ENCODE results near the gene AP3S2. TPM values are rescaled to one million over a fixed set of nuclear protein-coding genes. Genes with fewer than 3 reads are reported as not detected.

Gene AP3S2
- total and polyA plus RNA-seq, 2 experiments from 2014 or later = 31.0 to 50.2 TPM

GRCh38 chr15:89880727-89881126, 13.1 kb downstream of the AP3S2 start:
- H3K4me3 ChIP-seq = no peak overlapping the region
- no peaks in the 10 kb centered on the region for H3K4me1 ChIP-seq (ENCODE audit: low read depth)
- peaks cover 11% of the 10 kb centered on the region for H3K36me3 ChIP-seq
- DNase-seq (ENCODE audit: low read depth in 1 of 2, low spot score in 1 of 2) = no peak
- no peak overlapping the region for H3K27ac ChIP-seq
- no peak for TF ChIP-seq CTCF (IDR thresholded peaks at IDR 0.05; ENCODE audit: low read depth, low read length)
- no peaks in the 10 kb centered on the region for H3K9me3 ChIP-seq (ENCODE audit: low read depth)
- no peaks in the 10 kb centered on the region for H3K27me3 ChIP-seq

- H3K4me3 ChIP-seq = no peak overlapping the region
- no peaks in the 10 kb centered on the region for H3K4me1 ChIP-seq (ENCODE audit: low read depth)
- DNase-seq (ENCODE audit: low read depth in 1 of 2, low spot score in 1 of 2) = no peak
- H3K9me3 ChIP-seq (ENCODE audit: low read depth) = no peaks in the 10 kb centered on the region
- H3K36me3 ChIP-seq = no peaks in the 10 kb centered on the region
- no peak overlapping the region for H3K27ac ChIP-seq
- TF ChIP-seq CTCF (IDR thresholded peaks at IDR 0.05; ENCODE audit: low read depth, low read length) = no peak
- no peaks in the 10 kb centered on the region for H3K27me3 ChIP-seq
Measured at GRCh38 chr15:89878323-89878722, 15.5 kb downstream of the AP3S2 start.

- no peak for TF ChIP-seq CTCF (IDR thresholded peaks at IDR 0.05; ENCODE audit: low read depth, low read length)
- DNase-seq (ENCODE audit: low read depth in 1 of 2, low spot score in 1 of 2) = no peak
- peaks cover 7% of the 10 kb centered on the region for H3K36me3 ChIP-seq
Measured at GRCh38 chr15:89877083-89877425, 16.7 kb downstream of the AP3S2 start.

GRCh38 chr15:89876396-89877082, 17.3 kb downstream of the AP3S2 start:
- H3K4me1 ChIP-seq (ENCODE audit: low read depth) = no peaks in the 10 kb centered on the region
- no peak overlapping the region for H3K4me3 ChIP-seq
- DNase-seq (ENCODE audit: low read depth in 1 of 2, low spot score in 1 of 2) = no peak
- H3K36me3 ChIP-seq = peaks cover 9% of the 10 kb centered on the region
- H3K27ac ChIP-seq = no peak overlapping the region
- no peaks in the 10 kb centered on the region for H3K9me3 ChIP-seq (ENCODE audit: low read depth)
- TF ChIP-seq CTCF (IDR thresholded peaks at IDR 0.05; ENCODE audit: low read depth, low read length) = no peak
- no peaks in the 10 kb centered on the region for H3K27me3 ChIP-seq

More at GRCh38 chr15:89877083-89877425, 16.7 kb downstream of the AP3S2 start:
- H3K9me3 ChIP-seq (ENCODE audit: low read depth) = no peaks in the 10 kb centered on the region
- no peak overlapping the region for H3K4me3 ChIP-seq
- no peaks in the 10 kb centered on the region for H3K4me1 ChIP-seq (ENCODE audit: low read depth)
- H3K27ac ChIP-seq = no peak overlapping the region
- H3K27me3 ChIP-seq = no peaks in the 10 kb centered on the region

- no peaks in the 10 kb centered on the region for H3K4me1 ChIP-seq (ENCODE audit: low read depth)
- H3K27me3 ChIP-seq = no peaks in the 10 kb centered on the region
- no peak for TF ChIP-seq CTCF (IDR thresholded peaks at IDR 0.05; ENCODE audit: low read depth, low read length)
- peaks cover 14% of the 10 kb centered on the region for H3K36me3 ChIP-seq
- no peak for DNase-seq (ENCODE audit: low read depth in 1 of 2, low spot score in 1 of 2)
- no peak overlapping the region for H3K27ac ChIP-seq
- H3K9me3 ChIP-seq (ENCODE audit: low read depth) = no peaks in the 10 kb centered on the region
- no peak overlapping the region for H3K4me3 ChIP-seq
Measured at GRCh38 chr15:89875741-89876140, 18.1 kb downstream of the AP3S2 start.

Measured in cardiac muscle cell (in vitro differentiated cells and primary cell).